OCI-LY7 (cell line): ENCODE results near the gene LRRC4B. TPM values are rescaled to one million over a fixed set of nuclear protein-coding genes. Genes with fewer than 3 reads are reported as not detected.

Experiments used
- BruUV-seq: library from RNA; stranded (reverse); fragments of 400-500 nt; replicated peaks from 2 replicates; lab custom pipeline; 2021; lab: Mats Ljungman, UMichigan
- CTCF ChIA-PET: fragments of 300-600 bp; sonication (Branson Sonifier 250); formaldehyde crosslinking; loops from one replicate; lab custom pipeline; 2022; ENCODE audit warnings: antibody characterized with exemption; ENCODE audit not compliant: unreplicated experiment; lab: Charles Lee
- POLR2A ChIA-PET: fragments of 300-600 bp; sonication (Branson Sonifier 250); formaldehyde crosslinking; loops from one replicate; lab custom pipeline; 2022; ENCODE audit warnings: antibody characterized with exemption; lab: Charles Lee
- DNase-seq: peaks from one replicate; pipeline ENCODE4 v3.0.0-alpha.2; 2015; ENCODE audit warnings: low spot score
- H2AFZ ChIP-seq: fragments of 200-600 bp; sonication (generic), shearing (Covaris generic); 2 replicates; pipeline ENCODE4 v1.6.1; 2014; ENCODE audit warnings: mild to moderate bottlenecking, antibody characterized with exemption, low read length, moderate library complexity
- H3K27ac ChIP-seq: fragments of 200-600 bp; sonication (generic); 2 replicates; pipeline ENCODE4 v1.5.1; 2014; ENCODE audit warnings: mixed run types, low read depth, mild to moderate bottlenecking, moderate library complexity, low read length, inconsistent platforms; ENCODE audit not compliant: poor library complexity, severe bottlenecking
- H3K36me3 ChIP-seq: fragments of 200-600 bp; sonication (generic); 2 replicates; pipeline ENCODE4 v1.6.1; 2014; ENCODE audit warnings: mild to moderate bottlenecking, antibody characterized with exemption, low read length, moderate library complexity, mixed read lengths; ENCODE audit not compliant: insufficient read depth
- H3K4me1 ChIP-seq: fragments of 200-600 bp; sonication (generic); 2 replicates; pipeline ENCODE4 v1.5.1; 2014; ENCODE audit warnings: mild to moderate bottlenecking, low read length; ENCODE audit not compliant: insufficient read depth, poor library complexity, severe bottlenecking
- H3K4me2 ChIP-seq: fragments of 200-600 bp; sonication (generic); 2 replicates; pipeline ENCODE4 v1.6.1; 2014; ENCODE audit warnings: mild to moderate bottlenecking, low read length
- H3K4me3 ChIP-seq: fragments of 200-600 bp; sonication (generic); 2 replicates; pipeline ENCODE4 v1.5.1; 2014; ENCODE audit warnings: mild to moderate bottlenecking, low read depth, low read length; ENCODE audit not compliant: poor library complexity, severe bottlenecking
- H3K79me2 ChIP-seq: fragments of 200-600 bp; sonication (generic); 2 replicates; pipeline ENCODE4 v1.6.1; 2016; ENCODE audit warnings: low read depth, mild to moderate bottlenecking, low read length, moderate library complexity, mixed read lengths; ENCODE audit not compliant: insufficient read depth
- H3K9me2 ChIP-seq: fragments of 200-600 bp; sonication (generic); 2 replicates; pipeline ENCODE4 v1.6.1; 2016; ENCODE audit warnings: mild to moderate bottlenecking, low read length, mixed read lengths; ENCODE audit not compliant: insufficient read depth
- H3K9me3 ChIP-seq: fragments of 200-600 bp; sonication (generic); 2 replicates; pipeline ENCODE4 v1.6.1; 2014; ENCODE audit warnings: mild to moderate bottlenecking, mixed run types, low read length, mixed read lengths
- H4K20me1 ChIP-seq: fragments of 200-600 bp; sonication (generic); 2 replicates; pipeline ENCODE4 v1.6.1; 2014; ENCODE audit warnings: mild to moderate bottlenecking, antibody characterized with exemption, low read length, moderate library complexity, mixed read lengths; ENCODE audit not compliant: insufficient read depth
- CTCF ChIP-seq: fragments of 200-600 bp; sonication (generic); conservative IDR thresholded peaks from 2 replicates; pipeline ENCODE4 v1.5.1; 2014; ENCODE audit warnings: mild to moderate bottlenecking, antibody characterized with exemption, low read length, moderate library complexity, mixed read lengths
- EZH2phosphoT487 ChIP-seq: fragments of 200-600 bp; sonication (generic); IDR thresholded peaks from 2 replicates; pipeline ENCODE4 v1.6.1; 2018; ENCODE audit warnings: low read depth, borderline replicate concordance, mild to moderate bottlenecking, mixed run types, antibody characterized with exemption, low read length, moderate library complexity, mixed read lengths
- intact Hi-C: fragments of 100-400 bp; cut with micrococcal nuclease; formaldehyde crosslinking; loops from one replicate; pipeline ENCODE4 v1.10.0; 2022; ENCODE audit not compliant: unreplicated experiment
- total RNA-seq, 2 experiments: library from RNA; depleted of rRNA in 1 of 2; stranded (reverse); fragments of >200 nt in 1 of 2; shearing (Covaris generic) in 1 of 2; gene quantifications; 2 replicates each; pipeline ENCODE4 v1.2.3, GENCODE V29; 2014 to 2022

The LRRC4B gene
- total RNA-seq, 2 experiments from 2014 or later = 0.29 TPM; not detected in 1

GRCh38 chr19:50510121-50510670 lies 58.0 kb downstream of the LRRC4B start:
- TF ChIP-seq CTCF (no peak), EZH2phosphoT487 (no peak)
- intact Hi-C loops = no loop called here
- no peaks in the 10 kb centered on the region for H3K9me3 ChIP-seq
- BruUV-seq = no TSS peak
- no peak for DNase-seq
- no peak overlapping the region for H3K27ac ChIP-seq
- H3K4me3 ChIP-seq = peak overlapping the region; percentile 72
- no peaks in the 10 kb centered on the region for H3K79me2 ChIP-seq
- no peaks in the 10 kb centered on the region for H3K9me2 ChIP-seq
- H4K20me1 ChIP-seq = no peaks in the 10 kb centered on the region
- peaks cover 12% of the 10 kb centered on the region for H3K4me1 ChIP-seq
- H3K36me3 ChIP-seq = no peaks in the 10 kb centered on the region
- ChIA-PET POLR2A (no interaction called here), CTCF (interaction anchor here (0.6 kb wide), 1 partner anchor 124 kb away, joined by 3 read pairs; no protein-coding TSS in a partner anchor)
- H3K4me2 ChIP-seq = peak overlapping the region; percentile 81
- H2AFZ ChIP-seq = peak overlapping the region; percentile 48; the same call in 1 of the 2 replicates

- no peak overlapping the region for H3K27ac ChIP-seq
- no TSS peak for BruUV-seq
- intact Hi-C loops = no loop called here
Observed at GRCh38 chr19:50509366-50509765, 58.9 kb downstream of the LRRC4B start.

More at GRCh38 chr19:50509366-50509765, 58.9 kb downstream of the LRRC4B start:
- POLR2A ChIA-PET = no interaction called here
- CTCF ChIA-PET = no interaction called here
- H3K9me3 ChIP-seq = no peaks in the 10 kb centered on the region
- H3K79me2 ChIP-seq = no peaks in the 10 kb centered on the region
- no peak overlapping the region for H3K4me3 ChIP-seq
- no peak for TF ChIP-seq CTCF
- no peak for TF ChIP-seq EZH2phosphoT487
- no peak overlapping the region for H2AFZ ChIP-seq
- no peak overlapping the region for H3K4me2 ChIP-seq
- H3K9me2 ChIP-seq = no peaks in the 10 kb centered on the region
- no peaks in the 10 kb centered on the region for H4K20me1 ChIP-seq
- H3K36me3 ChIP-seq = no peaks in the 10 kb centered on the region
- H3K4me1 ChIP-seq = peaks cover 12% of the 10 kb centered on the region
- DNase-seq = no peak
